CD4-positive, alpha-beta T cell (primary cell): Measurements from ENCODE around the gene B3GAT3. TPM values are rescaled to one million over a fixed set of nuclear protein-coding genes. Genes with fewer than 3 reads are reported as not detected.

Experiments
- ATAC-seq: fragments of 200-7000 bp; cut with Tn5 transposase; one replicate; pipeline ENCODE4 v1.10.0; 2022; ENCODE audit warnings: mild to moderate bottlenecking; ENCODE audit not compliant: poor library complexity
- CTCF ChIA-PET: fragments of 350-600 bp; sonication (Branson Sonifier 250); formaldehyde crosslinking; loops from one replicate; lab custom pipeline; 2021; ENCODE audit warnings: antibody characterized with exemption, inconsistent platforms; lab: Charles Lee
- POLR2A ChIA-PET: fragments of 350-600 bp; sonication (Branson Sonifier 250); formaldehyde crosslinking; loops from one replicate; lab custom pipeline; 2021; ENCODE audit warnings: antibody characterized with exemption, inconsistent platforms; lab: Charles Lee
- DNase-seq, 14 experiments: peaks; one replicate each; pipeline ENCODE4 v3.0.0-alpha.2; 2013 to 2020; ENCODE audit warnings: mixed read lengths in 2 of 14
- H3K27ac ChIP-seq, 2 donors: one replicate each; pipeline versions ENCODE4 v1.5.1 to v1.7.0; 2013; ENCODE audit warnings: low read length in 2 of 2, low read depth in 1 of 2, mild to moderate bottlenecking in 1 of 2
- H3K27me3 ChIP-seq, 2 experiments: 1 replicate in 1 of 2; 2 replicates in 1 of 2; pipeline versions ENCODE4 v1.6.1 to v1.7.0; 2013; ENCODE audit warnings: low read length in 2 of 2, control low read depth in 1 of 2, mild to moderate bottlenecking in 1 of 2, moderate library complexity in 1 of 2; ENCODE audit not compliant: insufficient read depth in 2 of 2, control insufficient read depth in 1 of 2
- H3K36me3 ChIP-seq: one replicate; pipeline ENCODE4 v1.6.1; 2013; ENCODE audit warnings: low read length, control low read depth; ENCODE audit not compliant: insufficient read depth
- H3K4me1 ChIP-seq: one replicate; pipeline ENCODE4 v1.6.1; 2013; ENCODE audit warnings: low read length, control low read depth; ENCODE audit not compliant: insufficient read depth
- H3K4me3 ChIP-seq: one replicate; pipeline ENCODE4 v1.5.1; 2013; ENCODE audit warnings: mild to moderate bottlenecking, low read length, moderate library complexity
- H3K9me3 ChIP-seq, 2 experiments: 1 replicate in 1 of 2; 2 replicates in 1 of 2; pipeline versions ENCODE4 v1.6.1 to v1.7.0; 2013; ENCODE audit warnings: low read length in 2 of 2, mild to moderate bottlenecking in 2 of 2, control low read depth in 1 of 2, moderate library complexity in 1 of 2; ENCODE audit not compliant: control insufficient read depth in 1 of 2, insufficient read depth in 1 of 2
- H3K27ac Mint-ChIP-seq: one replicate; pipeline ENCODE4 v1.8.0; 2020; ENCODE audit warnings: mixed read lengths
- H3K27me3 Mint-ChIP-seq: one replicate; pipeline ENCODE4 v1.8.0; 2021; ENCODE audit warnings: mixed read lengths
- H3K36me3 Mint-ChIP-seq: one replicate; pipeline ENCODE4 v1.8.0; 2021; ENCODE audit warnings: low read depth, mixed read lengths
- H3K4me1 Mint-ChIP-seq: one replicate; pipeline ENCODE4 v1.8.0; 2021; ENCODE audit warnings: low read depth, mixed read lengths
- H3K4me3 Mint-ChIP-seq: one replicate; pipeline ENCODE4 v1.8.0; 2020; ENCODE audit warnings: mild to moderate bottlenecking, mixed read lengths
- H3K9me3 Mint-ChIP-seq: one replicate; pipeline ENCODE4 v1.8.0; 2020; ENCODE audit warnings: mixed read lengths
- intact Hi-C, 2 experiments: fragments of 100-400 bp; cut with DNase I in 1 of 2; cut with micrococcal nuclease in 1 of 2; formaldehyde crosslinking; loops; one replicate each; pipeline versions ENCODE4 v1.15.1 to v1.9.0; 2023 to 2025; cut with DNase I, micrococcal nuclease
- total RNA-seq, 174 experiments: library from RNA in 2 of 174; stranded (reverse) in 2 of 174; gene quantifications; one replicate each; pipeline ENCODE4 v1.2.3 and lab custom pipeline; 2021 to 2026
- TF ChIP-seq, protein P1 (sequence below): fragments of 200-600 bp; IDR thresholded peaks from one replicate; pipeline ENCODE4 v1.8.0; 2022; ENCODE audit warnings: antibody characterized with exemption, mild to moderate bottlenecking

The B3GAT3 gene
- total RNA-seq, 2 experiments from 2014 or later, result 47.2 to 49.5 TPM

DNA sequence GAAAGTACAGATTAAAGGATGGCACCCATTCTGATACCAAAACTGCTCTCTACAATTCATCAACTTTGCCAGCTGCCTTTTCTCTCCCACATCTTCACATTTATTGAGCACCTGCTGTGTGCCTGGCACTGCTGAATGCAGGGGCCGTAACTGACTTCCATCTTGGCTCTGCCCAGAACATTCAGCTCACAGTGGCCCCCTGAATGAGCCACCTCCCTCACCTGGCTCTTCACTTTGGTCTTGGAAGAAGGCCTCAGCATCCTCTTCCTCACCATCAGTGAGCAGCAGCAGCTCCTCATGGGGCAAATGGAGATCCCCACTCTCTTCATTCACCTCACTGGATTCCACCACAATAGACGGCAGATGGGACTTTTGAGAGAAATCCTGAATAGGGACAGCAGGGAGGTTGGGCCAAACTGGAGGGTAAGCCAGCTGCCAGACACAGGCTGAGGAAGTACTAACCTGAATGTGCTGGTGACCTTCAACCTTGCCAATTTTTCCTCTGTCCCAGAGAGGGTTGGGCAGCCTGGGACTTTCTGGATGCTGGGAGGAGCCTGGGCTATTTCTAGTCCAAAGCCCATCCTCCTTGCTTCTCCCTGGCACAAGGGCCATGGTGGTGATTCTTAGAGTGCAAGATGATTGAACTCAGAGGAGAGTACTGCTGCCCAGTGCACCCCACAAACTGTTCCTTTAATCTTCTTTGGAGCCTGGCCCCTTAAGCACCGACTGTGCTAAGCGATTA lies 47.8 kb upstream of the B3GAT3 start:
- TF ChIP-seq, protein P1, sequence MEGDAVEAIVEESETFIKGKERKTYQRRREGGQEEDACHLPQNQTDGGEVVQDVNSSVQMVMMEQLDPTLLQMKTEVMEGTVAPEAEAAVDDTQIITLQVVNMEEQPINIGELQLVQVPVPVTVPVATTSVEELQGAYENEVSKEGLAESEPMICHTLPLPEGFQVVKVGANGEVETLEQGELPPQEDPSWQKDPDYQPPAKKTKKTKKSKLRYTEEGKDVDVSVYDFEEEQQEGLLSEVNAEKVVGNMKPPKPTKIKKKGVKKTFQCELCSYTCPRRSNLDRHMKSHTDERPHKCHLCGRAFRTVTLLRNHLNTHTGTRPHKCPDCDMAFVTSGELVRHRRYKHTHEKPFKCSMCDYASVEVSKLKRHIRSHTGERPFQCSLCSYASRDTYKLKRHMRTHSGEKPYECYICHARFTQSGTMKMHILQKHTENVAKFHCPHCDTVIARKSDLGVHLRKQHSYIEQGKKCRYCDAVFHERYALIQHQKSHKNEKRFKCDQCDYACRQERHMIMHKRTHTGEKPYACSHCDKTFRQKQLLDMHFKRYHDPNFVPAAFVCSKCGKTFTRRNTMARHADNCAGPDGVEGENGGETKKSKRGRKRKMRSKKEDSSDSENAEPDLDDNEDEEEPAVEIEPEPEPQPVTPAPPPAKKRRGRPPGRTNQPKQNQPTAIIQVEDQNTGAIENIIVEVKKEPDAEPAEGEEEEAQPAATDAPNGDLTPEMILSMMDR, result no peak
- peaks cover 39% of the 10 kb centered on the region for H3K36me3 Mint-ChIP-seq
- intact Hi-C loops, result loop anchor here (2.0 to 10.0 kb wide), 5 partner anchors 17 to 875 kb away; partner anchors contain the start of genes BSCL2 (in 2 of the 2), GNG3 (in 2 of the 2), INTS5 (in 2 of the 2) and TUT1 (in 2 of the 2)
- peak overlapping the region; percentile 87 for H3K27ac Mint-ChIP-seq
- no peak overlapping the region for H3K4me3 ChIP-seq
- no peaks in the 10 kb centered on the region for H3K9me3 Mint-ChIP-seq
- peaks cover 64% of the 10 kb centered on the region for H3K4me1 ChIP-seq
- H3K27ac ChIP-seq, result no peak overlapping the region
- CTCF ChIA-PET, result interaction anchor here (0.6 to 1.1 kb wide), 2 partner anchors 47 to 245 kb away, joined by 3 read pairs; no protein-coding TSS in a partner anchor
- H3K36me3 ChIP-seq, result peaks cover 19% of the 10 kb centered on the region
- no peaks in the 10 kb centered on the region for H3K27me3 ChIP-seq
- no peaks in the 10 kb centered on the region for H3K27me3 Mint-ChIP-seq
- POLR2A ChIA-PET, result interaction anchor here (0.7 to 6.4 kb wide), 10 partner anchors 16 to 171 kb away, joined by 3 to 94 read pairs (median 16); partner anchors contain the start of genes EEF1G, HNRNPUL2, INTS5 and MTA2
- H3K9me3 ChIP-seq, result no peaks in the 10 kb centered on the region
- ATAC-seq (no peak), DNase-seq (no peak)
- H3K4me3 Mint-ChIP-seq, result peak overlapping the region; percentile 91
- H3K4me1 Mint-ChIP-seq, result peaks cover 51% of the 10 kb centered on the region

DNA sequence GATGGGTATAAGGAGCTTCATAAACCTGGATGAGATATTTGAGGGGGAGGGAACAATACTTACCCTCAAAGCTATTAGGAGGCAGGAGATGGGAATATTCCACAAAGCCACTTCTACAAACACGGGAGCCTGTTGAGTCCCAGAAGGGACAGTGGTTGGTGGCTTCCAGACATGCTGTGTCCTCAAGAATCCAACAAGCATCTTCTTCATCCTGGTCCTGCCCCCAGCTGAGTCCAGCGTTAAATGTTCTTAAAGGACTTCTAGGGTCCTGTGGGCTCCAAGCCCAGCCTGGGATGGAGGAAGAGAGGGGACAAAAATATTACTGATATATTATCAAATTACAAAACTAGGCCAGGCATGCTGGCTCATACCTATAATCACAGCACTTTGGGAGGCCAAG lies 45.7 kb upstream of the B3GAT3 start:
- ATAC-seq, result no peak
- H3K9me3 Mint-ChIP-seq, result no peaks in the 10 kb centered on the region
- H3K27me3 Mint-ChIP-seq, result no peaks in the 10 kb centered on the region
- peak overlapping the region; percentile 96 for H3K27ac Mint-ChIP-seq
- peak overlapping the region; percentile 99 for H3K4me3 Mint-ChIP-seq
- intact Hi-C loops, result loop anchor here in 1 of 2 experiments (10.0 kb wide), 1 partner anchor 873 kb away; the partner anchor contains the start of genes FEN1 and TMEM258
- TF ChIP-seq, protein P1, result no peak
- peaks cover 66% of the 10 kb centered on the region for H3K4me1 ChIP-seq
- DNase-seq, result no peak
- POLR2A ChIA-PET, result interaction anchor here (0.8 to 5.3 kb wide), 10 partner anchors 10 to 173 kb away, joined by 3 to 170 read pairs (median 10); partner anchors contain the start of genes EEF1G, GANAB, HNRNPUL2 and INTS5
- H3K36me3 Mint-ChIP-seq, result peaks cover 49% of the 10 kb centered on the region
- H3K27ac ChIP-seq, result peak overlapping the region in 1 of 2 donors; percentile 35
- H3K9me3 ChIP-seq, result no peaks in the 10 kb centered on the region
- peaks cover 17% of the 10 kb centered on the region for H3K36me3 ChIP-seq
- CTCF ChIA-PET, result interaction anchor here (1.4 kb wide), 1 partner anchor 13 kb away, joined by 3 read pairs; no protein-coding TSS in a partner anchor
- H3K4me3 ChIP-seq, result no peak overlapping the region
- H3K4me1 Mint-ChIP-seq, result peaks cover 53% of the 10 kb centered on the region
- no peaks in the 10 kb centered on the region for H3K27me3 ChIP-seq

DNA sequence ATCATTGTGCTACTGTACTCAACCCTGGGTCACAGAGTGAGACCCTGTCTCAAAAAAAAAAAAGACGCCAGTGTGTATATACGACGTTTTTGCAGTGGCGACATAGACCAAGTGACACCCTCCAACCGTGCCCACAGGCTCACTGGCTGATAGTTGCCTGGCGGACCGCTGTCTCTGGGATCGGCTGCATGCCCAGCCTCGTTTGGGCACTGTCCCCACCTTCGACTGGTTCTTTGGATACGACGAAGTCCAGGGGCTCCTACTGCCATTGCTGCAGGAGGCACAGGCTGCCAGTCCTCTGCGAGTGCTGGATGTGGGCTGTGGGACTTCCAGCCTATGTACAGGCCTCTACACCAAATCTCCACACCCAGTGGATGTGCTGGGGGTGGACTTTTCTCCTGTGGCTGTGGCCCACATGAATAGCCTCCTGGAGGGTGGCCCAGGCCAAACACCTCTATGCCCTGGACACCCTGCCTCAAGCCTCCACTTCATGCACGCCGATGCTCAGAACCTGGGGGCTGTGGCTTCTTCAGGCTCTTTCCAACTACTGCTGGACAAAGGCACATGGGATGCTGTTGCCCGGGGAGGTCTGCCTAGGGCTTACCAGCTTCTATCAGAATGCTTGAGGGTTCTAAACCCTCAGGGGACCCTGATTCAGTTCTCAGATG lies 44.6 kb upstream of the B3GAT3 start:
- DNase-seq, result no peak
- Histone ChIP-seq H3K36me3 (peaks cover 21% of the 10 kb centered on the region), H3K4me1 (peaks cover 60% of the 10 kb centered on the region), H3K27me3 (no peaks in the 10 kb centered on the region), H3K4me3 (peak overlapping the region; percentile 73), H3K9me3 (no peaks in the 10 kb centered on the region), H3K27ac (peak overlapping the region; percentile 80 to 88)
- H3K4me1 Mint-ChIP-seq, result peaks cover 43% of the 10 kb centered on the region
- intact Hi-C loops, result loop anchor here in 1 of 2 experiments (1.0 to 10.0 kb wide), 2 partner anchors 19 to 872 kb away; partner anchors contain the start of genes FEN1 and TMEM258
- ChIA-PET CTCF (interaction anchor here (1.3 to 1.9 kb wide), 3 partner anchors 14 to 242 kb away, joined by 4 to 7 read pairs (median 6); no protein-coding TSS in a partner anchor), POLR2A (interaction anchor here (0.8 to 5.3 kb wide), 17 partner anchors 9 to 174 kb away, joined by 3 to 170 read pairs (median 40); partner anchors contain the start of genes B3GAT3, BSCL2, GANAB and GNG3)
- H3K9me3 Mint-ChIP-seq, result no peaks in the 10 kb centered on the region
- peak overlapping the region; percentile 96 for H3K27ac Mint-ChIP-seq
- no peaks in the 10 kb centered on the region for H3K27me3 Mint-ChIP-seq
- ATAC-seq, result no peak
- TF ChIP-seq, protein P1, result no peak
- peak overlapping the region; percentile 99 for H3K4me3 Mint-ChIP-seq
- H3K36me3 Mint-ChIP-seq, result peaks cover 43% of the 10 kb centered on the region
